ENCODE measurements around the gene B4GAT1.

GRCh38 chr11:66317322-66317722 is 30.1 kb downstream of the B4GAT1 start:
- TF ChIP-seq CTCF (IDR thresholded peaks at IDR 0.05) (no peak), POLR2A (IDR thresholded peaks at IDR 0.05; ENCODE audit: low read depth) (no peak), EP300 (IDR thresholded peaks at IDR 0.05) (no peak)

All from esophagus muscularis mucosa (tissue), 4 donors.